WTC11 (cell line): ENCODE results near the gene BICD2. TPM values are rescaled to one million over a fixed set of nuclear protein-coding genes. Genes with fewer than 3 reads are reported as not detected.

Source experiments
- ATAC-seq: fragments of 200-7000 bp; cut with Tn5 transposase; 2 replicates; pipeline ENCODE4 v1.10.0; 2021; ENCODE audit warnings: mild to moderate bottlenecking, moderate library complexity
- CTCF ChIA-PET: fragments of 300-600 bp; sonication (Branson Sonifier 250); formaldehyde crosslinking; loops from one replicate; lab custom pipeline; 2021; ENCODE audit warnings: antibody characterized with exemption; lab: Charles Lee
- POLR2A ChIA-PET: fragments of 350-600 bp; sonication (Branson Sonifier 250); formaldehyde crosslinking; loops from one replicate; lab custom pipeline; 2021; ENCODE audit warnings: antibody characterized with exemption; lab: Charles Lee
- DNase-seq: peaks from one replicate; pipeline ENCODE4 v3.0.0; 2021; ENCODE audit warnings: low spot score
- H3K27ac Mint-ChIP-seq: 2 replicates; pipeline ENCODE4 v1.8.0; 2021; ENCODE audit warnings: mixed read lengths
- H3K27me3 Mint-ChIP-seq: 2 replicates; pipeline ENCODE4 v1.8.0; 2021; ENCODE audit warnings: low read depth, mild to moderate bottlenecking, moderate library complexity, mixed read lengths
- H3K36me3 Mint-ChIP-seq: 2 replicates; pipeline ENCODE4 v1.8.0; 2021; ENCODE audit warnings: mixed read lengths
- H3K4me1 Mint-ChIP-seq: 2 replicates; pipeline ENCODE4 v1.8.0; 2022; ENCODE audit warnings: mixed read lengths
- H3K4me3 Mint-ChIP-seq: 2 replicates; pipeline ENCODE4 v1.8.0; 2021; ENCODE audit warnings: mild to moderate bottlenecking, moderate library complexity, mixed read lengths
- H3K9me3 Mint-ChIP-seq: 2 replicates; pipeline ENCODE4 v1.8.0; 2021; ENCODE audit warnings: mixed read lengths
- ATF1 ChIP-seq: sonication (generic); formaldehyde crosslinking; IDR thresholded peaks from 2 replicates; pipeline ENCODE4 v1.8.1; 2023; ENCODE audit warnings: mild to moderate bottlenecking, moderate library complexity, missing genetic modification reagents
- CREB1 ChIP-seq: sonication (generic); formaldehyde crosslinking; IDR thresholded peaks from 2 replicates; pipeline ENCODE4 v1.8.0; 2023; ENCODE audit warnings: mild to moderate bottlenecking, missing genetic modification reagents
- FOXP1 ChIP-seq: sonication (generic); formaldehyde crosslinking; IDR thresholded peaks from 2 replicates; pipeline ENCODE4 v1.8.0; 2022; ENCODE audit warnings: missing genetic modification reagents, mild to moderate bottlenecking, moderate library complexity, borderline replicate concordance
- NR1H2 ChIP-seq: sonication (generic); formaldehyde crosslinking; IDR thresholded peaks from 2 replicates; pipeline ENCODE4 v1.9.0; 2021; ENCODE audit warnings: mild to moderate bottlenecking, moderate library complexity, missing genetic modification reagents
- SMAD4 ChIP-seq: sonication (generic); formaldehyde crosslinking; IDR thresholded peaks from 2 replicates; pipeline ENCODE4 v1.8.0; 2022; ENCODE audit warnings: mild to moderate bottlenecking, missing genetic modification reagents
- TP53 ChIP-seq: sonication (generic); formaldehyde crosslinking; IDR thresholded peaks from 2 replicates; pipeline ENCODE4 v1.8.1; 2023; ENCODE audit warnings: mild to moderate bottlenecking, missing genetic modification reagents
- ZNF317 ChIP-seq: sonication (generic); formaldehyde crosslinking; IDR thresholded peaks from 2 replicates; pipeline ENCODE4 v1.8.1; 2023; ENCODE audit warnings: low read depth, mild to moderate bottlenecking, moderate library complexity, missing genetic modification reagents, borderline replicate concordance
- total RNA-seq: library from RNA; stranded (reverse); gene quantifications from 3 replicates; pipeline ENCODE4 v1.2.3, GENCODE V29; 2021
- TF ChIP-seq, protein P1 (sequence below): sonication (generic); formaldehyde crosslinking; IDR thresholded peaks from 2 replicates; pipeline ENCODE4 v1.8.1; 2023; ENCODE audit warnings: mild to moderate bottlenecking, missing genetic modification reagents, borderline replicate concordance
- TF ChIP-seq, protein P2 (sequence below): sonication (generic); formaldehyde crosslinking; IDR thresholded peaks from 2 replicates; pipeline ENCODE4 v1.8.0; 2022; ENCODE audit warnings: mild to moderate bottlenecking, missing genetic modification reagents
- TF ChIP-seq, protein P3 (sequence below): sonication (generic); formaldehyde crosslinking; IDR thresholded peaks from 2 replicates; pipeline ENCODE4 v1.8.1; 2023; ENCODE audit warnings: mild to moderate bottlenecking, moderate library complexity, missing genetic modification reagents
- TF ChIP-seq, protein P4 (sequence below): sonication (generic); formaldehyde crosslinking; IDR thresholded peaks from 2 replicates; pipeline ENCODE4 v1.8.1; 2022; ENCODE audit warnings: mild to moderate bottlenecking, missing genetic modification reagents, moderate library complexity, borderline replicate concordance
- TF ChIP-seq, protein P5 (sequence below): fragments of 200-600 bp; IDR thresholded peaks from 2 replicates; pipeline ENCODE4 v1.8.0; 2022; ENCODE audit warnings: antibody characterized with exemption

BICD2 gene
- total RNA-seq, 1 experiment from 2014 or later = 38.7 TPM

DNA sequence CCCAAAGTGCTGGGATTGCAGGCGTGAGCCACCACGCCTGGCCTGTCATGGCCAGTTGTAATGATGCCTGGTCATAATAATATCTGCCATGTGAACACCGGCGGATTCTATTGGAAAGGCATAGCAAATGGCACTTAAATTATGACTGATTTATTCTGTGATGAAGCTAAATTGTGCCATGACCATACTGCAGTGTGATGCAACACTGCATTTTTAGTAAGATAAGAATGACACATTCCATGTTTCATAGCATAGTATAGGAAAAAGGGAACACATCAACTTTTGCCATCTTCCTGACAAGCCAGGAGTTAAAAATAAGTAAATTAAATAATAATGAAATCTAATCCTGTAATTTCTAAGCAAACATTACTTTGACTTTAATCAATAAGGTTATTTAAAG lies 30.4 kb upstream of the BICD2 start:
- CTCF ChIA-PET = interaction anchor here (1.2 kb wide), 1 partner anchor 146 kb away, joined by 3 read pairs; no protein-coding TSS in a partner anchor
- Mint-ChIP-seq H3K4me3 (no peak overlapping the region), H3K36me3 (peaks cover 2% of the 10 kb centered on the region; the same call in 1 of the 2 replicates), H3K9me3 (peaks cover 11% of the 10 kb centered on the region), H3K27me3 (peaks cover 9% of the 10 kb centered on the region), H3K4me1 (peaks cover 10% of the 10 kb centered on the region), H3K27ac (no peak overlapping the region)
- POLR2A ChIA-PET = no interaction called here
- ATAC-seq = no peak
- TF ChIP-seq ATF1 (CRISPR knock-in tag) (no peak), ZNF317 (CRISPR knock-in tag) (no peak)
- TF ChIP-seq, protein P1, sequence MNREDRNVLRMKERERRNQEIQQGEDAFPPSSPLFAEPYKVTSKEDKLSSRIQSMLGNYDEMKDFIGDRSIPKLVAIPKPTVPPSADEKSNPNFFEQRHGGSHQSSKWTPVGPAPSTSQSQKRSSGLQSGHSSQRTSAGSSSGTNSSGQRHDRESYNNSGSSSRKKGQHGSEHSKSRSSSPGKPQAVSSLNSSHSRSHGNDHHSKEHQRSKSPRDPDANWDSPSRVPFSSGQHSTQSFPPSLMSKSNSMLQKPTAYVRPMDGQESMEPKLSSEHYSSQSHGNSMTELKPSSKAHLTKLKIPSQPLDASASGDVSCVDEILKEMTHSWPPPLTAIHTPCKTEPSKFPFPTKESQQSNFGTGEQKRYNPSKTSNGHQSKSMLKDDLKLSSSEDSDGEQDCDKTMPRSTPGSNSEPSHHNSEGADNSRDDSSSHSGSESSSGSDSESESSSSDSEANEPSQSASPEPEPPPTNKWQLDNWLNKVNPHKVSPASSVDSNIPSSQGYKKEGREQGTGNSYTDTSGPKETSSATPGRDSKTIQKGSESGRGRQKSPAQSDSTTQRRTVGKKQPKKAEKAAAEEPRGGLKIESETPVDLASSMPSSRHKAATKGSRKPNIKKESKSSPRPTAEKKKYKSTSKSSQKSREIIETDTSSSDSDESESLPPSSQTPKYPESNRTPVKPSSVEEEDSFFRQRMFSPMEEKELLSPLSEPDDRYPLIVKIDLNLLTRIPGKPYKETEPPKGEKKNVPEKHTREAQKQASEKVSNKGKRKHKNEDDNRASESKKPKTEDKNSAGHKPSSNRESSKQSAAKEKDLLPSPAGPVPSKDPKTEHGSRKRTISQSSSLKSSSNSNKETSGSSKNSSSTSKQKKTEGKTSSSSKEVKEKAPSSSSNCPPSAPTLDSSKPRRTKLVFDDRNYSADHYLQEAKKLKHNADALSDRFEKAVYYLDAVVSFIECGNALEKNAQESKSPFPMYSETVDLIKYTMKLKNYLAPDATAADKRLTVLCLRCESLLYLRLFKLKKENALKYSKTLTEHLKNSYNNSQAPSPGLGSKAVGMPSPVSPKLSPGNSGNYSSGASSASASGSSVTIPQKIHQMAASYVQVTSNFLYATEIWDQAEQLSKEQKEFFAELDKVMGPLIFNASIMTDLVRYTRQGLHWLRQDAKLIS (CRISPR knock-in tag) = no peak
- no peak for DNase-seq

DNA sequence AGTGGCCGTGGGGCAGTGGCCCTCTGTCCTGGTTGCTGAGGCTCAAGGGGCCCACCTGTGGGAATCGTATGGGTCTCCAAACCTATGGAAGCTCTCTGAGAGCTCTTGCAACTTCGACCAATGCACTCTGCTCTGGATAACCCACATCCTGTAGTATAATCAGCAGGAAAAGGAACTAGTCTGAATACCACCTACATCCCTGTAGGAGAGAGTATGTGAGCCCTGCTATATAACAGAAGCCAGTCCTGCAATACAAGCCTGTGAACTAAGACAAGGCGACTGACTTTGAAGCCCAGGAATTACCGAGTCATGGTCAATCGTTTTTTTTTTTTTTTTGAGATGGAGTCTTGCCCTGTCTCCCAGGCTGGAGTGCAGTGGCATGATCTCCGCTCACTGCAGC lies 29.8 kb upstream of the BICD2 start:
- TF ChIP-seq FOXP1 (CRISPR knock-in tag) (no peak), NR1H2 (CRISPR knock-in tag) (no peak)
- TF ChIP-seq, protein P2, sequence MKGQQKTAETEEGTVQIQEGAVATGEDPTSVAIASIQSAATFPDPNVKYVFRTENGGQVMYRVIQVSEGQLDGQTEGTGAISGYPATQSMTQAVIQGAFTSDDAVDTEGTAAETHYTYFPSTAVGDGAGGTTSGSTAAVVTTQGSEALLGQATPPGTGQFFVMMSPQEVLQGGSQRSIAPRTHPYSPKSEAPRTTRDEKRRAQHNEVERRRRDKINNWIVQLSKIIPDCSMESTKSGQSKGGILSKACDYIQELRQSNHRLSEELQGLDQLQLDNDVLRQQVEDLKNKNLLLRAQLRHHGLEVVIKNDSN = no peak
- Mint-ChIP-seq H3K27me3 (peaks cover 8% of the 10 kb centered on the region), H3K36me3 (peaks cover 2% of the 10 kb centered on the region; the same call in 1 of the 2 replicates), H3K27ac (no peak overlapping the region), H3K9me3 (peaks cover 7% of the 10 kb centered on the region), H3K4me3 (no peak overlapping the region), H3K4me1 (peaks cover 10% of the 10 kb centered on the region)
- ChIA-PET CTCF (interaction anchor here (1.2 kb wide), 1 partner anchor 146 kb away, joined by 3 read pairs; no protein-coding TSS in a partner anchor), POLR2A (no interaction called here)
- ATAC-seq = no peak
- DNase-seq = no peak

DNA sequence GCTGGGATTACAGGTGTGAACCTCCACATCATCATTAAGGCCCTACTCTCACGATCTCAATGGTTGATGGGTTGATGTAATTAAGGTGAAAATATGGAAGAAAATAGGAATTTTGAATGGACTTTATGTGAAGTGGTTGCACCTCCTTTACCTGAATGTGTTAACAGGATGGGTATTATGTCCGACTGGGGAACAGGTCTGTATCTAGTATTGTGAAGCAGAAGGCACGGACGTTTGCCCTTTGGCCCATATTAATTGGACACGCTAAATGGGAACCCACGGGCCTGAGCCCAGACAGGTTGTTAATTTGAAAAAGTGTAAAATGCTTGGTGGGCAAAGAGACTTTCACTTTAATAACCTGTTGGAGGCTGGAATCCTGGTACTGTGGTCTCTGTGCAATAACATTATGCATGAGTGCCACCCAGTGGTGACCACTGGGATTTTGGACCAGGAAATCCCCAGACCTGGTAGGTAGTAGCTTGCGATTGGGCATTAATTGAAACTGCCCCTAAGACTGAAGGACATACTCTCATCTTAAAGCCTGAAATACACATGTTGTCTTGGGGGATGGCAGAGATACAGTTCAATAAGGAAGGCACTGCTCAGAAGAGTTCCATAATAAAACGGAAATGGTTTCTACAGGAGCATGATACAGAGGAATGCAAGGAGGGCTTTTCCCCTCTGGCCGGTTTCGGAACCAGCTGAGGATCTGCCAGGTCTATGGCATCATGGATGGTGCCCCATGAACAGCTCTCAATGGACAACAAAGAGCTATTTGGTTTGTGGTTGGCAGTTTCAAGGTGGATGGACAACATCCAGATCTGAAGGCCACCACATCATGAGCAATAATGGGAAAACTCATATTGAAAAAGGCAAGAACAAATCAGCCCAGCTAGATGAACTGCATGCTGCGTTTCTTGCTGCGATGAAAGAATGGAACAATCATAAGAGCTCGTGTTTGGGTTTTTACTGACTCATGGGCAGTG lies 26.2 kb upstream of the BICD2 start:
- peak; percentile 84 for DNase-seq
- TF ChIP-seq, protein P3, sequence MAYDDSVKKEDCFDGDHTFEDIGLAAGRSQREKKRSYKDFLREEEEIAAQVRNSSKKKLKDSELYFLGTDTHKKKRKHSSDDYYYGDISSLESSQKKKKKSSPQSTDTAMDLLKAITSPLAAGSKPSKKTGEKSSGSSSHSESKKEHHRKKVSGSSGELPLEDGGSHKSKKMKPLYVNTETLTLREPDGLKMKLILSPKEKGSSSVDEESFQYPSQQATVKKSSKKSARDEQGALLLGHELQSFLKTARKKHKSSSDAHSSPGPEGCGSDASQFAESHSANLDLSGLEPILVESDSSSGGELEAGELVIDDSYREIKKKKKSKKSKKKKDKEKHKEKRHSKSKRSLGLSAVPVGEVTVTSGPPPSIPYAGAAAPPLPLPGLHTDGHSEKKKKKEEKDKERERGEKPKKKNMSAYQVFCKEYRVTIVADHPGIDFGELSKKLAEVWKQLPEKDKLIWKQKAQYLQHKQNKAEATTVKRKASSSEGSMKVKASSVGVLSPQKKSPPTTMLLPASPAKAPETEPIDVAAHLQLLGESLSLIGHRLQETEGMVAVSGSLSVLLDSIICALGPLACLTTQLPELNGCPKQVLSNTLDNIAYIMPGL (CRISPR knock-in tag) = no peak
- TF ChIP-seq, protein P4, sequence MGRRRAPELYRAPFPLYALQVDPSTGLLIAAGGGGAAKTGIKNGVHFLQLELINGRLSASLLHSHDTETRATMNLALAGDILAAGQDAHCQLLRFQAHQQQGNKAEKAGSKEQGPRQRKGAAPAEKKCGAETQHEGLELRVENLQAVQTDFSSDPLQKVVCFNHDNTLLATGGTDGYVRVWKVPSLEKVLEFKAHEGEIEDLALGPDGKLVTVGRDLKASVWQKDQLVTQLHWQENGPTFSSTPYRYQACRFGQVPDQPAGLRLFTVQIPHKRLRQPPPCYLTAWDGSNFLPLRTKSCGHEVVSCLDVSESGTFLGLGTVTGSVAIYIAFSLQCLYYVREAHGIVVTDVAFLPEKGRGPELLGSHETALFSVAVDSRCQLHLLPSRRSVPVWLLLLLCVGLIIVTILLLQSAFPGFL (CRISPR knock-in tag) = no peak
- no peak for TF ChIP-seq TP53 (CRISPR knock-in tag)
- no peak for TF ChIP-seq SMAD4 (CRISPR knock-in tag)
- no peak for TF ChIP-seq CREB1 (CRISPR knock-in tag)
- TF ChIP-seq, protein P5, sequence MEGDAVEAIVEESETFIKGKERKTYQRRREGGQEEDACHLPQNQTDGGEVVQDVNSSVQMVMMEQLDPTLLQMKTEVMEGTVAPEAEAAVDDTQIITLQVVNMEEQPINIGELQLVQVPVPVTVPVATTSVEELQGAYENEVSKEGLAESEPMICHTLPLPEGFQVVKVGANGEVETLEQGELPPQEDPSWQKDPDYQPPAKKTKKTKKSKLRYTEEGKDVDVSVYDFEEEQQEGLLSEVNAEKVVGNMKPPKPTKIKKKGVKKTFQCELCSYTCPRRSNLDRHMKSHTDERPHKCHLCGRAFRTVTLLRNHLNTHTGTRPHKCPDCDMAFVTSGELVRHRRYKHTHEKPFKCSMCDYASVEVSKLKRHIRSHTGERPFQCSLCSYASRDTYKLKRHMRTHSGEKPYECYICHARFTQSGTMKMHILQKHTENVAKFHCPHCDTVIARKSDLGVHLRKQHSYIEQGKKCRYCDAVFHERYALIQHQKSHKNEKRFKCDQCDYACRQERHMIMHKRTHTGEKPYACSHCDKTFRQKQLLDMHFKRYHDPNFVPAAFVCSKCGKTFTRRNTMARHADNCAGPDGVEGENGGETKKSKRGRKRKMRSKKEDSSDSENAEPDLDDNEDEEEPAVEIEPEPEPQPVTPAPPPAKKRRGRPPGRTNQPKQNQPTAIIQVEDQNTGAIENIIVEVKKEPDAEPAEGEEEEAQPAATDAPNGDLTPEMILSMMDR = peak; percentile 78
- Mint-ChIP-seq H3K27ac (no peak overlapping the region), H3K4me1 (peaks cover 3% of the 10 kb centered on the region), H3K36me3 (no peaks in the 10 kb centered on the region), H3K9me3 (no peaks in the 10 kb centered on the region), H3K27me3 (no peaks in the 10 kb centered on the region), H3K4me3 (no peak overlapping the region)
- ChIA-PET CTCF (interaction anchor here (0.6 to 2.6 kb wide), 37 partner anchors 9 to 650 kb away, joined by 3 to 43 read pairs (median 4); partner anchors contain the start of genes BICD2, CENPP, FGD3 and IPPK), POLR2A (interaction anchor here (0.6 kb wide), 1 partner anchor 652 kb away, joined by 3 read pairs; no protein-coding TSS in a partner anchor)
- ATAC-seq = peak; percentile 95
